Skeletal muscle cell (primary cell): Measurements from ENCODE around the gene DNAJB8.
A peak's percentile ranks its signal among the peaks of the same experiment; 100 is the strongest.

Source experiments
- DNase-seq: peaks from one replicate; pipeline ENCODE4 v3.0.0-alpha.2; 2010; ENCODE audit warnings: low read depth
- H3K4me3 ChIP-seq: 2 replicates; pipeline ENCODE4 v1.5.1; 2011; ENCODE audit warnings: low read depth, mild to moderate bottlenecking, control low read depth, low read length, moderate library complexity

DNAJB8 gene

DNA sequence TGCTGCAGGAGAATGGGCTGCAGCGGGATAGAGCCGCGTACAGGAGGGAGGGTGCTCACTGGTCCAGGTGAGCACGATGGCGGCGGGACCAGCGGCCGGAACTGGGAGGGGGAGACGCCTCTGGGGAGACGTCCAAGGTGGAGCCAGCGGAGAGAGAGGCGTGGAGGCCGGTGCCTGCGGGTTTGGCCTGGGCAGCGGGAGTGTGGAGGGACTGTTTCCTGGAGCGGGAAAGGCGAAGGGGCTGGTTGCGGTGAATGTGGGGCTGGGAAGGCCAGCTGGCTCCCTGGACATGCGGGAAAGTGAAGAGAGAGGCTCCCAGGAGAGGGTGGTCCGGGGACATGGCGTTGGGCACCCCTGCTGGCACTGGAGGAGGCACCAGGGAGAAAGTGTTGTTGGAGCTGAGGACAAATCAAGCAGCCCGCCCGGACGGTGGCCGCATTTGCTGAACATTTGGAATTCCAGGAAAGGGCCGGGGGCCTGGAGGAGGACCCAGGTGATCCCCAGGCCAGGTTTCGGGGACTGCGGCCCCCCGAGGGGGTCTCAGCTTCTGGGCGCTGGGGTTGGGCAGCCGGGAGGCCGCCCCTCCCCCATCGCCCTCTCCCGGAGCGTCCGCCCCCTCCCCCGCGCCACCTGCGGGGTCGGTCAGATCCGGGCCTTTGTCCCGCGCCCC, 34.3 kb downstream of the DNAJB8 start:
- H3K4me3 ChIP-seq, result peak overlapping the region; percentile 2
- no peak for DNase-seq

DNA sequence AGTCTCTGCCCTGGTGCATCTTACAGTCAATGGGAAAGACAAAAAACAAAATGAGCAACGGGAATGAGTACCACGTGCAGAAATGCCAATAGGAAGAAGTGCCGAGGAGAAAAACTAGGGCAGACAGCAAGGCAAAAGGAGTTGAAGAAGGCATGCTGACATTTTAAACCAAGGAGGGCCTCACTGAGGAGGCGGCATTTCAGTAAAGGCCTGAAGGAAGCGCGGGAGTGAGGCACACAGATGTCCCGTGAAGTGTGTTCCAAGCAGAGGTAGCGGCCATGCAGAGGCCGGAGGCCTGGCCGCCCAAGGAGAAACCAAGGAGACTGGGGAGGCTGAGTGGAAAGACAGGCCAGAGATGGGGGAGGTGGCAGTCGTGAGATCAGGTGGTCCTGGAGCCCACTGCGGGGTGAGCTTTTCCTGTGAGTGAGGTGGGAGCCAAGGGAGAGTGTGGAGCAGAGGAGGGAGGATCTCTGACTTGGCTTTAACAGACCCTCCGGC, 34.8 kb downstream of the DNAJB8 start:
- no peak for DNase-seq
- H3K4me3 ChIP-seq, result no peak overlapping the region

DNA sequence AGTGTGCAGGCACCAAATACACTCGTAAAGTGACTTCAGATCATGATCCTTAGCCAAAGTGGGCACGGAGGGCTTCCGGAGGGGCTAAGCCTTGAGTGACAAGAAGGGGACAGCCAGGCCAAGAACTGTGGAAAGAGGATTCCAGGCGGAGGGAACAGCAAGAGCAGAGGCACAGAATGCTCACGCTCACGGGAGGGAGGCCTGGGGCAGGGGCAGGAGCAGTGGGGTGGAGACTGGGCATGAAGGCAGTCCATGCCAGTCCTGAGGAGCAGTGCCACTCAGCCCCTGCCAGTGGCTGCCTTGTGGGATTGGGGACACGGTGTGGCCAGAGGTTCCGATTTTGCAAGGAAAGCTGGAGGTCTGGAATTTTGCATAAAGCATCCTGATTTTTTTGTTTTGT, 36.0 kb downstream of the DNAJB8 start:
- no peak for DNase-seq
- no peak overlapping the region for H3K4me3 ChIP-seq

DNA sequence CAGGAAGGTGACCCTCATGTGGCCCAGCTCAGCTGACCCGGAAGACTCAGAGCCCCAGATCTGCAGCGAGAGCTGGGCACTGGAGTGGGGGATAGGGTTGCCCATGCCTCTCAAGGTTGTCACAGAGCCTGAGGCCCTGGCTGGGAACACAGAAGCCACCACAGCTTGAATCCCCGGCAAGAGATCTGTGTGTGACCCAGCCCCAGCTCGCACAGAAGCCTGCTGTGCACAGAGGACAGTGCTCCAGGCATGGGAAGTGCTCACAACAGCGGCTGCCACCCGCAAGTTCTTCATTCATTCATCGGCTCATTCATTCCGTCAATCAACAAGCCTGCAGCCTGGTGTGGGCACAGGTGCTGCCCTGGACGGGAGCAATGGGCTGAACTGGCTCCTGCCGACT, 36.4 kb downstream of the DNAJB8 start:
- no peak overlapping the region for H3K4me3 ChIP-seq
- no peak for DNase-seq

DNA sequence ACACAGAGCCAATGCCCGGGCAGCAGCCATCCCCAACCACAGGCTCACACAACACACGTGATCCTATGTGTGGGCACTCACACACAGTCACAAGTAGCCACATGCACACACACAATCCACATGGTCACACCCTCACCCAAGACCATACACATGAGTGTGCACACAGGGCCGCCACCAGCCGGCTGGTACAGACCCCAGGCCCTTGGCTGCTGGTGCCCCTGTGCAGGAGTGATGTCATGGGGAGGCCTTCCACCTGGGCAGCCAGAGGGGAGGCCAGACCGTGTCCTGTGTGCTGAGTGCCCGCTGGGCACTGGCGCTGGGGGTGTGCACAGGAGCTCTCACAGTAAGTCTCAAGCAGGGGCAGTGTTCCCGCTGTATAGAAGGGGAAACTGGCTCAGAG, 36.9 kb downstream of the DNAJB8 start:
- H3K4me3 ChIP-seq, result no peak overlapping the region
- no peak for DNase-seq

DNA sequence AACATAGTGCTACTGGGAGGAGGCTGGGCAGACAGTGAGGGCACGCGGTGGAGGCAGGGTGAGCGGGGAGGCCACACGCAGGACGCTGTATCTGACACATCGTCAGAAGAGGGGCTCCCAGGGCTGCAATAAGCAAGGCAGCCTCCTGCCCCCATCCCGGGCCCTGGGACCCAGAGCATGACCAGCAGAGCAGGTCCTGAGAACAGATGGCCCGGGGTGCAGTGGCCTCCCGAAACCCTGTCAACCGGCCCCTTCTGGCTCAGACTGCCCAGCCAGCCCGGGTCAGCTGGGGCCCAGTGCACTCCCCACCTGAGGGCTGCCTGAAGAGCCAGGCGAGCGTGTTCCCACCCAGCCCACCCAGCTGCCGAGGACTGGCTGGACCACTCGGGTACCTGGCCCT, 37.4 kb downstream of the DNAJB8 start:
- H3K4me3 ChIP-seq, result no peak overlapping the region
- DNase-seq, result no peak

DNA sequence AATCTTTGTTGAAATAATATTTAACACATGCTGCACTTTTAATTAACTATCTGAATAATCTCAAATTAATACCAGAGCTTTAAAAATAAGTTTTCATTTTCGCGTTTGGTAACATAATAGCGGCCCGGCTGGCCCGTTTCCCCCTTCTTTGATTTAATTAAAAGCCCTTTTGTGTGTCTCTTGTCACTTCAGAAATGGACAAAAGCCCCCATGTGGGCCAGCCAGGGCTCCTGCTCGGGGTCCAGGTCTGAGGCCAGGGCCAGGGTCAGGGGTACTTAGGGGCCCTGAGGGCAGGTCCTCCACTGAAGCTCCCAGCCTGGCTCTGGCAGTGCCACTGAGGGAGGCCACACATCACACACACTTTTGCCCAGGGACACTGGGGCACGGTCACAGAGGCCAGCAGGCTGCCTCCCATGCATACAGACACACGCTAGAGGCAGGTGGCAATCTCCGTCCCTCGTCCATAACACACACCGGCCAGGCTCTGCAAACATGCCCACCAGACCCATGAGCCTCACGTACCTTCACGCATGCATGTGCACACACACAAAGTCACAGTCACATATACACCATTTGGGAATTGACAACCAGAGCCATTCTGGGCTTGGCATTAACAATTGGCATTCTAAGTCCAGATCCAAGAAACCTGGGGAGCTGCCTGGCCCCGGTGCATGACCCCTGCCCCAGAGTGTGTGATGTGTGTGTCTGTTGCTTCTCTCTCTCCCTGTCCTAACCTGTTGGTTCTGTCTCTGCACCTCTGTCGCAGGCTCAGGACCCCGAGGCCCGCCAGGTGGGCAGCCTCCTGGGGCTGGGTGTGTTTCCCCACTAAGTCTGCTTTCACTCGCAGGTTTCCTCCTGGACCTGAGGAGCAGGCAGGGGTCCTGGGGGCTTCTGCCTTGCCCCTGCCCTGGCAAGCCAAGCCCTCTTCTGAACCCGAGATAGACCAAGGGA, 38.5 kb downstream of the DNAJB8 start:
- no peak overlapping the region for H3K4me3 ChIP-seq
- no peak for DNase-seq

DNA sequence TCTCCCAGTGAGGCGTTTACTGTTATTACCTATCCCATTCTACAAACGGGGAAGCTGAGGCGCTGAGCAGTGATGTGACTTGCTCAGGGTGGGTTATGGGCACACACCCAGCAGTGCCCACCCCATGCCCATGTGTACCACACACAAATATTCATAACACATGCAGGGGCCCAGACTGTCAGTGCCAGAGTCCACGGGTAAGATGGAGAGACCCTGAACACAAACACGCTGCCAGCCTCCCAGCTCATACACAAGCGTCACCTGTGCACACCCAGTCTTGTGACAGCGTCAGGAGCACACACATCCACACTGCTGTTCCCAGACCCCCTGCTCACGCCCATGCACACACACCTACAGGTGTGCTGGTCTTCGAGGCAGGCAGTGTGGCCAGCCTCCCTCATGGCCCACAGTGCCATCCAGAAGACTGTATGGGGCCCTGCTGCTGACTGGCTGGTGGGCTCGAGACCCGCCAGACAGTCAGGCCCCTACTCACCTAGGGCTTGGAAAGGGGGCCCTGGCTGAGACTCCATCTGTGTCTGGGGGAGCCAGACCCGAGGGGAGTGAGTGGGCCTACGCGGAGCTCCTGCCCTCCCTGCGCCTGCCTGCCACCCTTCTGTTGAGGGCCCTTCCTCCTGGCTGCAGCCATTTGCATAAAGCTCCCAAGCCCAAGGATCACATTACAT, 39.4 kb downstream of the DNAJB8 start:
- no peak for DNase-seq
- no peak overlapping the region for H3K4me3 ChIP-seq

DNA sequence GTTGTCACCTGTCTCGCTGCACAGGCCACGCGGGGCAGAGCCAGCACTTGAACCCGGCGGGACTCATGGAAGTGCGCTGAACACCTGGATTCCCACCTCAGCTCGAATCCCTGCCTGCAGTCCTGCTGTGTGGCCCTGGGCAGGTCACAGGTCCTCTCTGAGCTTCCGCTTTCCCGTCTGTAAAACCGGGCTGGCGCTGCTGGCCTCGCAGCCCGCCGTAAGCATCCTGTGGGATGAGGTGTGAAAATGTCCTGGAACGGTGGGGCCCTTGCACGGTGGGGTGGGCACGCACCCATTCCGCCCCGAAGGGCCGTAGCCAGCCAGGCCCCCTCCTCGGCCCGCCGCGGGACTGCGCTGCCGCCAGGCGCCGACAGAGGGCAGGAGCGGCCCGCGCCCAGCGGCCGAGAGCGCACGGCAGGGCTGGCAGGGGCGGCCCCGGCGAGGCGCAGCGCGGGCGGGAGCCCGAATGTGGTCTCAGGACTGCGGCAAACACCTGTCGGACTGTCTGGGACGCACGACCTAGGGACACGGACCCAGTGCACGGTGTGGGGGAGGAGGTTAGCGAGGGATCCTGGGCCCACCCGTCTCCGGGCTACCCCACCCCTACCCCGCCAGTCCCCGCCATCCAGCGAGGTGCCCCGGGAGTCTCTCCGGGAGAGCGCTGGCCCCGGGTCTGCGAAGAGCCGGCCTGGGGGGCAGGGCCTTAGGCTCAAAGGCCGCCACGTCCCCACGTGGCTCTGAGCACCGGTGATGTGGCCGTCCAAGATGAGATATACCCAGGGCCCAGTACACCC, 40.4 kb downstream of the DNAJB8 start:
- DNase-seq, result no peak
- H3K4me3 ChIP-seq, result no peak overlapping the region

DNA sequence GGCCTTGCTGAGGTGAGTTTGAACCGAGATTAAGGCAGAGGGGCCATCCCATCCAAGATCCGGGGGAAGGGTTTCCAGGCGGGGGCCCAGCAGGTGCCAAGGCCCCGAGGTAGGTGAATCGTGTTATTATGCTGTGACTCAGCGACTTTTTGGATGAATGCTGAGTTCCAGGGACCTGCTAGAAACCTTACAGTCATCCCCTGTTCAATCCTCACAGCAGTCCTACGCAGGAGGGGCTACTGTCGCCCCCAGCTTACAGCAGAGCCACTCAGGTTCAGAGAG, 40.9 kb downstream of the DNAJB8 start:
- DNase-seq, result no peak
- no peak overlapping the region for H3K4me3 ChIP-seq

DNA sequence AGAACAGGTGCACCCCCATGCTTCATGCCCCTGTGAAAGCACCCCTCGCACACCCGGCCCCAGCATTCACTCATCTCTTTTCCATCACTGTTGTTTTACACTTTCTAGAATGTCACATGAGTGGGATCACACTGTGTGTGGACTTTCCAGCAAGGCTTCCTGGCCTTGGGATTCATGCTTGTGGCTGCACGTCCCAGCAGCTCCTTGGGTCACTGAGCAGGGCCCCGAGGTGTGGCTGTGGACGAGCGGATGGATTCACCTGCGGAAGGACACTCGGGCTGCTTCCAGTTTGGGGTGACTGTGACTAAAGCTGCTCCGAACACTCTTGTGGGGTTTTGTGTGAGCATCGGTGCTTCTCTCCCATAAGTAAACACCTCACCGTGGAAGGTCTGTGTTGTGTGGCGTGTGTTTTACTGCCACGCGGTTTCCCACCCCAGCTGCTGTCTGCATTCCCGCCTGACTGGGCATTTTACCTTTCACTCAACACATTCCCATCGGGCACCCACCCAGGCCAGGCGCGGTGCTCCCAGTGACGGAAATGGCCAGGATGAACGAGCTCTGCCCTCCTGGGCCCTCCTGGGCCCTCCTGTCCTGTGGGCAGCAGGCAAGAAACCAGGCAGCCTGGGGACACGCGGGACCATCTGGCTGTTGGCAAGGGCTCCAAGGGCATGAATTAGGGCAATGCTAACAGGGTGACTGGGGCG, 41.4 kb downstream of the DNAJB8 start:
- no peak for DNase-seq
- no peak overlapping the region for H3K4me3 ChIP-seq

DNA sequence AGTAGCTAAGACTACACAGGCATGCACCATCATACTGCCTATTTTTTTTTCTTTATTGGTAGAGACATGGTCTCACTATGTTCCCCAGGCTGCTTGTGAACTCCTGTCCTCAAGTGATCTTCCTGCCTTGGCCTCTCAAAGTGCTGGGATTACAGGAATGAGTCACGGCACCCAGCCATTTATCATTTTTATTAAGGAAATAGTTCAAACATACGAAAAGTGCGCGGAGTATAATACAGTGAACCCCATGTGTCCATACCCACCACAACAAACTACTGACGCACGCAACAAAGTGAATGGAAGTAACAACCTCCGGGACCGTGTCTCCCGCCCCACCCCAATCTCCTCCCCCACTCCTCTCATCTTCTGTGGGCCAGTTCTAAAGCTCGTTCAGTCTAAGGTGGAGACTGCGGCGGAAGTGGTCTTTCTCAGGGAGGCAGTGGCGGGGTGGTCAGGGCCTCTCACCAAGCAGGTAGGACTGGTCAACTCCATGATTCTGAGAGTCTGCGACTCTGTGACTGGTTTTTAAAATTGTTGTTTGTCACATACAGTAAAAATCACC, 42.1 kb downstream of the DNAJB8 start:
- peak; percentile 45 for DNase-seq
- H3K4me3 ChIP-seq, result no peak overlapping the region

DNA sequence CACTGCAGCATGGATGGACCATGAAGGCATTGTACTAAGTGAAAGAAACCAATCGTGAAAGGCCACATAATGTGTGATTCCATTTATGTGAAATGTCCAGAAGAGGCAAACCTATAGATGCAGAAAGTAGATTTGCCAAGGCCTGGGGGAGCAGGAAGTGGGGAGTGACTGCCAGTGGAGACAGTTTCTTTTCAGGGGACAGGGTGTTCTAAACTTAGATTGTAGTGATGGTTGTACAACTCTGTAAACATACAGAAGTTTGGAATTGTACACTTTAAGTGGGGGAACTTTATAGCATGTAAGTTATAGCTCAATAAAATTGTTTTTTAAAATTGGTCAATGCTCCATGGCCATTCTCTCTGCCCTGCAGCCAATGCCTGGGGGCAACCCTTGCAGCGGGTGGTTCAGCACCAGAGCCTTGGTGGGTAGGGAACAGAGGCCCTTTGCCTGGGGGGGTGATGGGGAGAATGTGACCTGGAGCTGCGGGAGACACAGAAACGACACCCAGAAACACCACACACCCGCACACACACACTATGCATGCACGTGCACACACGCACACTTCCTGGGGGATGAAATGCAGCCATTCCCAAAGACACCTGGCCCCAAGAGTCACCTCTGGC, 43.1 kb downstream of the DNAJB8 start:
- no peak for DNase-seq
- H3K4me3 ChIP-seq, result no peak overlapping the region

DNA sequence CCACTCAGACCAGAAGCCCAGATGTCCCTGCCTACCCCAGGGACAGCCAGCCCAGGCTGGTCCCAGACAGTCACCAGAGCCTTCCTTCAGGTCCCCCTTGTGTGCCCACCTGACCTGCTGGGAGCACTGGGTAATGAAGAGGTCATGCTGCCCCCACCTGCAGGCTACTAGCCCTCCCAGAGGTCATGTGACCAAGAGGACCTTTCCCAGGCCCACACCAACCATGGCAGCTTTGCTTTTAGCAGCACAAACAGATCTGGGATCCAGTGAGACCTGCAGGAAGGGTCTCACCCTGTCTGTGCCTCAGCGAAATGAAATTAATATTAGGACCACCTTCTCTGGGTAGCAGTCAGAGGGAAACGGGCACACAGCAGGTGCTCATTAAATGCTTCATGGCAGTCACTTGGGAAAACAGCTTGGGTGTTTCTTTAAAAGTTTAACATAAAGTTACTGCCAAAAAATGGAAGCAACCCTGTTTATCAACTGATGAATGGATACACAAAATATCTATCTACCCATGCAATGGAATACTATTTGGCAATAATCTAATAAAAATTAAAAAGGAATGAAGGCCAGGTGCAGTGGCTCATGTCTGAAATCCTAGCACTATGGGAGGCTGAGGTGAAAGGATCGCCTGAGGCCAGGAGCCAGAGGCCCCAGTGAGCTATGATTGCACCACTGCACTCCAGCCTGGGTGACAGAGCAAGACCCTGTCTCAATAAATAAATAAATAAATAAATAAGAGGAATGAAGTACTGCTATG, 43.7 kb downstream of the DNAJB8 start:
- no peak for DNase-seq
- H3K4me3 ChIP-seq, result no peak overlapping the region

DNA sequence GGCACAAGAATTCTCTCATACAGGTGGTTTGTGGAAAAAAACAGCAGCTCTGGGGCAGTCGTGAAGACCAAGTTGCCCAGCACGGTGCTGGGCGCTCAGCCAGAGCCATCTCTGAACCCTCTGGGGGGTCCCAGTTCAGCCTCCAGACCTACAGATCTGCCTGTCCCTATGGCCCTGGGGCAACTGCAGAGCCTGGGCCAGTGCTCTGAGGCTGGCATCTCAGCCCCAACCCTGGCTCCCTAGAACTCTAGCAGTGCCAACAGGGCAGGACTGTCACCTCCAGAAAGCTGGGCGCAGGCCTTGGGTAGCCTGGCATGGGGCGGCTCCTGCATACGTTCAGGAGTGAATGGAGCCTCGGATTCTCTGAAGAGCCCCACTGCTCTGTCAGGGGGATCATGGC, 44.7 kb downstream of the DNAJB8 start:
- DNase-seq, result no peak
- no peak overlapping the region for H3K4me3 ChIP-seq

DNA sequence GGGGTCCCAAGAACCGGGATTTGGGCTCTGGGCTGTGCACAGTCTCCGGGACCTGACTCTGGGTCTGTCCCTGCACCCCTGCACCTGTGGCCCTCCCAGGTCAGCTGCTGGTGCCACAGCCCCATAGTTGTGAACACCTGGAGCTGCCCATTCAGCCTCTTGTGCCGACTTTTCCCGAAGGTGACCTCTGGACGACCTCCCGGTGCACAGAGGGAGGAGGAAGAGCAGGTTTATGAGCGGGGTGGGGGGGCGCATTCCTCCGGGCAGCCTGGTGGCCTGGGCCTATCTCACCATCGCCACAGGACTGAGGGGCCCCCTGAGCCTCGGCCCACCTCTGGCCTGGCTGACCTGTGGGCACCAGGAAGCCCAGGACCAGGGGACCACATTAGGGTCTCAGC, 45.3 kb downstream of the DNAJB8 start:
- H3K4me3 ChIP-seq, result no peak overlapping the region
- no peak for DNase-seq

DNA sequence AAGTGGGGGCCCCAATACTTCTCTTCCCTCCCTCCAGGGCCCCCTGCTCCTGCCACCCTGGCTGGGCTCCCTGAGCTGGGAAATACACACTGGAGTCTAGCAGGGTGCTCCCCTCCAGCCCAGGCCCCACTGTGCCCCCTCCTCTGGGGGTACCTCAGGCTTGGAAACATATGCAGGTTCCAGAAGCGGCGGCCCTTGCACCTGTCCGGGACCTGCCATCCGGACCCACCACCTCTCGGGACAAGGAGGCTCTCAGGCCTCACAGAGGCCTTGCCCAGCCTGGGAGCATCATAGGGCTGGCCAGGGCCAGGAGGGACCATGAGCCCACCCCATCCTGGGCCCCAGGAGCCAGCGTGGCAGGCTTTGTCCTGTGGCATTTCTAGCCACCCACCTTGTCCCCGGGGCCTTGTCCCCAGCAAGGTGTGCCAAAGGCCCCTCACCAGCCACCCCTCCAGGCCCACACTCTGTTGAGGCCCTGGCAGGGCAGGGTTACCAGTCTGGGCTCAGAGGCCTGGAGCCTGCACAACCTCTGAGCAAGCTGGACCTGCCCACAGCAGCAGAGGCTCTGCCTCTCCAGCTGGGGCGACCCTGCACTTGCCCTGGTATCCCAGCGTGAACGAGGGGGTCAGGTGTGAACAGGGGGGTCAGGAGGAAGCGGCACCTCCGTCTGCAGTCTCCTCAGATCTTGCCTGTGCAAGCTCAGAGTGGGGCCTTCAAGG, 45.8 kb downstream of the DNAJB8 start:
- DNase-seq, result no peak
- H3K4me3 ChIP-seq, result no peak overlapping the region
